HEK293T (cell line): ENCODE measurements around the gene SLC7A6OS.

Source experiments
- ARNT ChIP-seq: fragments of 450-650 bp; IDR thresholded peaks from 2 replicates; pipeline ENCODE4 v1.6.1; 2017; ENCODE audit warnings: mild to moderate bottlenecking
- FOXA1 ChIP-seq: fragments of 450-650 bp; IDR thresholded peaks from 2 replicates; pipeline ENCODE4 v1.6.1; 2016; ENCODE audit warnings: mild to moderate bottlenecking
- FOXK2 ChIP-seq: fragments of 450-650 bp; IDR thresholded peaks from 2 replicates; pipeline ENCODE4 v1.6.1; 2016; ENCODE audit warnings: mild to moderate bottlenecking
- FOXM1 ChIP-seq: fragments of 450-650 bp; IDR thresholded peaks from 2 replicates; pipeline ENCODE4 v1.6.1; 2017; ENCODE audit warnings: mild to moderate bottlenecking, borderline replicate concordance
- L3MBTL2 ChIP-seq: fragments of 450-650 bp; conservative IDR thresholded peaks from 2 replicates; pipeline ENCODE4 v1.6.1; 2016; ENCODE audit warnings: mild to moderate bottlenecking
- SP1 ChIP-seq: fragments of 450-650 bp; IDR thresholded peaks from 2 replicates; pipeline ENCODE4 v1.6.1; 2017
- ZNF384 ChIP-seq: fragments of 450-650 bp; IDR thresholded peaks from 2 replicates; pipeline ENCODE4 v1.6.1; 2016

DNA sequence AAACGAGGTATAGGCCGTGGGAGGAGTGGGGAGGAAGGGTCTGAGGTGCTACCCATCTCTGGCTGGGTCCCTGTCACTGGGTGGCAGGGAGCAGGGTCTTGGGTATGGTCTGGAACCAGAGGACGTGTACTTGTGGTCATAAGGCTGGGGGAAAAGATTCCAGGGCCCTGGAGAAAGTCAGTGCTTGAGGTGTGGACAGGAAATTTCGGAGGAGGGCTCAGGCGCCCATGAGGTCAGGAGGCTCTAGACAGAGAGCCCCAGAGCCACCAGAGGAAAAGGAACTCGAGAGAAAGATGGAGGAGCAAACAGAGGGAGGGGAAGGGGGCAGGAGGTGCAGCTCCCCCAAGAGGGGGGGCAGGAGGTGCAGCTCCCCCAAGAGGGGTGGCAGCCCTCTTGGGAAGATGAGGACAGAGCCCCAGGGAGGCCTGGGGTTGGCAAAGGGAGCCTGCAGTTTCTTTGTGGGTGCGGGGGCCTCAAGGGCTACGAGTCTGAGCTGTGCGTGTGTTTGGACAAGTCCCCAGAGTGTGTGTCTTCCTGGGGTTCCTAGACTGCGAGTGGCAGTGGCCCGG is 47.1 kb downstream of the SLC7A6OS start:
- TF ChIP-seq FOXM1 (no peak), ZNF384 (no peak), L3MBTL2 (no peak), FOXA1 (no peak), ARNT (no peak), SP1 (no peak), FOXK2 (no peak)
